ENCODE data around the gene PSMA8. TPM values are rescaled to one million over a fixed set of nuclear protein-coding genes. Genes with fewer than 3 reads are reported as not detected.

PSMA8 gene
- total and polyA plus RNA-seq, 2 of the 13 experiments (the other 11 are each of a cell fraction or from before 2014, with no cell fraction given), result not detected

- TF ChIP-seq SALL1 (CRISPR knock-in tag; IDR thresholded peaks at IDR 0.05) (no peak), ZNF225 (CRISPR knock-in tag; IDR thresholded peaks at IDR 0.05) (no peak)
These were observed 42.5 kb downstream of the PSMA8 start (continued) for GRCh38 chr18:26176134-26176533.

DNA sequence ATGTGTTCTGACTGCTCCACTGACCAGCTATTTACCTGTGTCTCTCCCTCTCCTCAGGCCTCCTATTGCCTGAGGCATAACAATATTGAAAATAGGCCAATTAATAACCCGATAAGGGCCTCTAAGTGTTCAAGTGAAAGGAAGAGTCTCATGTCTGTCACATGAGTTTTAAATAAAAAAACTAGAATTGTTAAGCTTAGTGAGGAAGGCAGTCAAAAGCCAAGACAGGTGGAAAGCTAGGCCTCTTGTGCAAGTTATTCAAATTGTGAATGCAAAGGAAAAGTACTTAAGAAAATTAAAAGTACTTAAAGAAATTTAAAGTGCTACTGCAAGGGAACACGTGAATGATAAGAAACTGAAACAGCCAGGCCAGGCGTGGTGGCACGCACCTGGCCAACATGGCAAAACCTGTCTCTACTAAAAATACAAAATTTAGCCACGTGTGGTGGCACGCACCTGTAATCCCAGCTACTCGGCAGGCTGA lies 47.7 kb downstream of the PSMA8 start:
- Histone ChIP-seq H3K9ac (ENCODE audit: insufficient read depth, low read depth, low read length) (no peak overlapping the region), H3K4me3 (replicated peaks in 1 of 3; ENCODE audit: insufficient read depth in 1 of 3, low read depth in 2 of 3, low read length in 3 of 3) (no peak overlapping the region), H3K4me1 (ENCODE audit: insufficient read depth, low read length) (peaks cover 5% of the 10 kb centered on the region; the same call in 1 of the 2 replicates), H3K27ac (ENCODE audit: extremely low read length, insufficient read depth, low read length) (no peak overlapping the region), H2AFZ (ENCODE audit: low read length) (no peak overlapping the region), H3K27me3 (ENCODE audit: control insufficient read depth in 1 of 2, insufficient read depth in 2 of 2, low read length in 2 of 2) (0 out of 5 replicates have a peak, but pooled peaks cover 0 to 2% of the 10 kb centered on the region in 2 experiments), H3K9me3 (ENCODE audit: low read length) (no peaks in the 10 kb centered on the region), H3K79me2 (ENCODE audit: insufficient read depth, low read length) (no peaks in the 10 kb centered on the region), H3K36me3 (replicated peaks in 1 of 2; ENCODE audit: control insufficient read depth in 1 of 2, insufficient read depth in 2 of 2, low read length in 2 of 2) (no peaks in the 10 kb centered on the region), H4K20me1 (ENCODE audit: insufficient read depth, low read length) (no peaks in the 10 kb centered on the region), H3K4me2 (ENCODE audit: low read depth, low read length) (no peak overlapping the region)
- FAIRE-seq (no peak), DNase-seq (ENCODE audit: low spot score) (no peak), ATAC-seq (no peak)
- intact Hi-C loops (cut with micrococcal nuclease; ENCODE audit: unreplicated experiment), result no loop called here
- WGBS (ENCODE audit: low lambda C conversion rate), result 41% methylated on average over 7 of the region's 7 CpGs
- POLR2A ChIA-PET, result no interaction called here
- CTCF ChIA-PET (ENCODE audit: low intra/inter-chr PET ratio, low total read pairs), result no interaction called here
- no TSS peak for BruUV-seq (replicated peaks)
- in situ Hi-C loops (cut with HindIII; ENCODE audit: extremely low pct_ligation_motif_present, low pct_unique_long_range_greater_than_20kb), result no loop called here
- TF ChIP-seq, protein P1, sequence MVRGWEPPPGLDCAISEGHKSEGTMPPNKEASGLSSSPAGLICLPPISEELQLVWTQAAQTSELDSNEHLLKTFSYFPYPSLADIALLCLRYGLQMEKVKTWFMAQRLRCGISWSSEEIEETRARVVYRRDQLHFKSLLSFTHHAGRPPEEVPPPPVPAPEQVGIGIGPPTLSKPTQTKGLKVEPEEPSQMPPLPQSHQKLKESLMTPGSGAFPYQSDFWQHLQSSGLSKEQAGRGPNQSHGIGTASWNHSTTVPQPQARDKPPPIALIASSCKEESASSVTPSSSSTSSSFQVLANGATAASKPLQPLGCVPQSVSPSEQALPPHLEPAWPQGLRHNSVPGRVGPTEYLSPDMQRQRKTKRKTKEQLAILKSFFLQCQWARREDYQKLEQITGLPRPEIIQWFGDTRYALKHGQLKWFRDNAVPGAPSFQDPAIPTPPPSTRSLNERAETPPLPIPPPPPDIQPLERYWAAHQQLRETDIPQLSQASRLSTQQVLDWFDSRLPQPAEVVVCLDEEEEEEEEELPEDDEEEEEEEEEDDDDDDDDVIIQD (CRISPR knock-in tag; IDR thresholded peaks at IDR 0.05; ENCODE audit: low read depth), result no peak
- TF ChIP-seq ZBTB2 (CRISPR knock-in tag; IDR thresholded peaks at IDR 0.05; ENCODE audit: low read depth) (no peak), ZNF383 (CRISPR knock-in tag; IDR thresholded peaks at IDR 0.05; ENCODE audit: borderline replicate concordance) (no peak), SNAPC4 (CRISPR knock-in tag; IDR thresholded peaks at IDR 0.05) (no peak), ZNF619 (CRISPR knock-in tag; IDR thresholded peaks at IDR 0.05) (no peak), NFYB (CRISPR knock-in tag; IDR thresholded peaks at IDR 0.05) (no peak), KLF12 (CRISPR knock-in tag; IDR thresholded peaks at IDR 0.05; ENCODE audit: borderline replicate concordance) (no peak), ZNF496 (CRISPR knock-in tag; IDR thresholded peaks at IDR 0.05; ENCODE audit: insufficient replicate concordance) (no peak), ZNF576 (CRISPR knock-in tag; IDR thresholded peaks at IDR 0.05) (no peak), ZNF768 (CRISPR knock-in tag; IDR thresholded peaks at IDR 0.05) (no peak), DNMT3B (CRISPR knock-in tag; conservative IDR thresholded peaks at IDR 0.05) (no peak)
- TF ChIP-seq, protein P2, sequence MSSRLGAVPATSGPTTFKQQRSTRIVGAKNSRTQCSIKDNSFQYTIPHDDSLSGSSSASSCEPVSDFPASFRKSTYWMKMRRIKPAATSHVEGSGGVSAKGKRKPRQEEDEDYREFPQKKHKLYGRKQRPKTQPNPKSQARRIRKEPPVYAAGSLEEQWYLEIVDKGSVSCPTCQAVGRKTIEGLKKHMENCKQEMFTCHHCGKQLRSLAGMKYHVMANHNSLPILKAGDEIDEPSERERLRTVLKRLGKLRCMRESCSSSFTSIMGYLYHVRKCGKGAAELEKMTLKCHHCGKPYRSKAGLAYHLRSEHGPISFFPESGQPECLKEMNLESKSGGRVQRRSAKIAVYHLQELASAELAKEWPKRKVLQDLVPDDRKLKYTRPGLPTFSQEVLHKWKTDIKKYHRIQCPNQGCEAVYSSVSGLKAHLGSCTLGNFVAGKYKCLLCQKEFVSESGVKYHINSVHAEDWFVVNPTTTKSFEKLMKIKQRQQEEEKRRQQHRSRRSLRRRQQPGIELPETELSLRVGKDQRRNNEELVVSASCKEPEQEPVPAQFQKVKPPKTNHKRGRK (CRISPR knock-in tag; IDR thresholded peaks at IDR 0.05), result no peak

Data from HepG2 (cell line).